Measurements from ENCODE around the gene CCDC82.

DNA sequence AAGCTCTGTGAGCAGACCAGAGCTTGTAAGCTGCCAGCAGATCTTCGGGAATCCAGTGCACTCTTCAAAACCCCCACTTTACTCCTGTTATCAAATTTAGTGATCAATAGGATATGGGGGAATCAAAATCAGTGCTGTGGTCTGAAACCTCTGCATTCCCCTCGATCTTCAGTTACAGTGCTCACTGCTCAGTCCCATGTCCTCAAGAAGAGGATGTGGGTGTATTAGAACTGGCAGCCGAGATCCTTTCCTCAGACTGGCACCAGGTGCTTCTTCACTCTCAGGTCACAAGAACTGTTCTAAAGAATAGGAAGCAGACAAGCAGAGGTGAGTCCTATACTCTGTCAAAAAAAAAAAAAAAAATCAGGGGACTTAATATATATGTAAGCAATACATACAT lies 31.4 kb downstream of the CCDC82 start:
- TF ChIP-seq EZH2 (IDR thresholded peaks at IDR 0.05; ENCODE audit: low read depth): no peak
- TF ChIP-seq, protein P1, sequence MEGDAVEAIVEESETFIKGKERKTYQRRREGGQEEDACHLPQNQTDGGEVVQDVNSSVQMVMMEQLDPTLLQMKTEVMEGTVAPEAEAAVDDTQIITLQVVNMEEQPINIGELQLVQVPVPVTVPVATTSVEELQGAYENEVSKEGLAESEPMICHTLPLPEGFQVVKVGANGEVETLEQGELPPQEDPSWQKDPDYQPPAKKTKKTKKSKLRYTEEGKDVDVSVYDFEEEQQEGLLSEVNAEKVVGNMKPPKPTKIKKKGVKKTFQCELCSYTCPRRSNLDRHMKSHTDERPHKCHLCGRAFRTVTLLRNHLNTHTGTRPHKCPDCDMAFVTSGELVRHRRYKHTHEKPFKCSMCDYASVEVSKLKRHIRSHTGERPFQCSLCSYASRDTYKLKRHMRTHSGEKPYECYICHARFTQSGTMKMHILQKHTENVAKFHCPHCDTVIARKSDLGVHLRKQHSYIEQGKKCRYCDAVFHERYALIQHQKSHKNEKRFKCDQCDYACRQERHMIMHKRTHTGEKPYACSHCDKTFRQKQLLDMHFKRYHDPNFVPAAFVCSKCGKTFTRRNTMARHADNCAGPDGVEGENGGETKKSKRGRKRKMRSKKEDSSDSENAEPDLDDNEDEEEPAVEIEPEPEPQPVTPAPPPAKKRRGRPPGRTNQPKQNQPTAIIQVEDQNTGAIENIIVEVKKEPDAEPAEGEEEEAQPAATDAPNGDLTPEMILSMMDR (conservative IDR thresholded peaks at IDR 0.05): no peak
